AG09319 (cell line): ENCODE results near the gene HOXC10.

Source experiments
- DNase-seq: peaks from one replicate; pipeline ENCODE4 v3.0.0-alpha.2; 2010; ENCODE audit warnings: low read depth; ENCODE audit errors: extremely low read depth
- TF ChIP-seq, protein P1 (sequence below): IDR thresholded peaks from 2 replicates; pipeline ENCODE4 v1.5.1; 2011; ENCODE audit warnings: low read depth, mild to moderate bottlenecking, inconsistent platforms, low read length, moderate library complexity

The HOXC10 gene

DNA sequence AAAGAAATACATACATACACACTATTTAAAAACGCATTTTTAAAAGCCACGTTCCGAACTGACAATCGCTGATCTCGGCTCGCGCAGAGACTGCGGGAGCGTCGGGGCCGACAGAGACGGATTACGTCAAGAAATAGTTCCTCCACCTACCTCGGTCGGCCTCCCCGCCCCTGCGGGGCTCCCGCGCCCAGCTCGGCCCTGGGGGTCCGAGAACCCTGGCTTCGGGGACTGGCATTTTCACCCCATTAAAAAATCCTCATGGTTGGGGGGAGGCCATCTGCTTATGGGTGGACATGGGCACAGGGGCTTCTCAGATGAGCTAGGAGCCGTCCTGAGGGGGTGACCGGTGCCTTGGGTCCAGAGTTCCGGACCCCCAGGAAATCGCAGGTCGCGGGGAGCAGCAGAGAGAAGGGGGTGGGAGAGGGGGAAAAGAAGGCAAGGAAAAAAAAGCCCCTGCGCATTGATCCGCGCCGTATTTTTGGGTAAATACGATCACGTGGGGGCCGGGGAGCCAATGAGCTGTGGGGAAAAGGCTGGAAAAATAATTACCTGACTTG lies 14.7 kb downstream of the HOXC10 start:
- no peak for DNase-seq
- TF ChIP-seq, protein P1, sequence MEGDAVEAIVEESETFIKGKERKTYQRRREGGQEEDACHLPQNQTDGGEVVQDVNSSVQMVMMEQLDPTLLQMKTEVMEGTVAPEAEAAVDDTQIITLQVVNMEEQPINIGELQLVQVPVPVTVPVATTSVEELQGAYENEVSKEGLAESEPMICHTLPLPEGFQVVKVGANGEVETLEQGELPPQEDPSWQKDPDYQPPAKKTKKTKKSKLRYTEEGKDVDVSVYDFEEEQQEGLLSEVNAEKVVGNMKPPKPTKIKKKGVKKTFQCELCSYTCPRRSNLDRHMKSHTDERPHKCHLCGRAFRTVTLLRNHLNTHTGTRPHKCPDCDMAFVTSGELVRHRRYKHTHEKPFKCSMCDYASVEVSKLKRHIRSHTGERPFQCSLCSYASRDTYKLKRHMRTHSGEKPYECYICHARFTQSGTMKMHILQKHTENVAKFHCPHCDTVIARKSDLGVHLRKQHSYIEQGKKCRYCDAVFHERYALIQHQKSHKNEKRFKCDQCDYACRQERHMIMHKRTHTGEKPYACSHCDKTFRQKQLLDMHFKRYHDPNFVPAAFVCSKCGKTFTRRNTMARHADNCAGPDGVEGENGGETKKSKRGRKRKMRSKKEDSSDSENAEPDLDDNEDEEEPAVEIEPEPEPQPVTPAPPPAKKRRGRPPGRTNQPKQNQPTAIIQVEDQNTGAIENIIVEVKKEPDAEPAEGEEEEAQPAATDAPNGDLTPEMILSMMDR, result no peak

DNA sequence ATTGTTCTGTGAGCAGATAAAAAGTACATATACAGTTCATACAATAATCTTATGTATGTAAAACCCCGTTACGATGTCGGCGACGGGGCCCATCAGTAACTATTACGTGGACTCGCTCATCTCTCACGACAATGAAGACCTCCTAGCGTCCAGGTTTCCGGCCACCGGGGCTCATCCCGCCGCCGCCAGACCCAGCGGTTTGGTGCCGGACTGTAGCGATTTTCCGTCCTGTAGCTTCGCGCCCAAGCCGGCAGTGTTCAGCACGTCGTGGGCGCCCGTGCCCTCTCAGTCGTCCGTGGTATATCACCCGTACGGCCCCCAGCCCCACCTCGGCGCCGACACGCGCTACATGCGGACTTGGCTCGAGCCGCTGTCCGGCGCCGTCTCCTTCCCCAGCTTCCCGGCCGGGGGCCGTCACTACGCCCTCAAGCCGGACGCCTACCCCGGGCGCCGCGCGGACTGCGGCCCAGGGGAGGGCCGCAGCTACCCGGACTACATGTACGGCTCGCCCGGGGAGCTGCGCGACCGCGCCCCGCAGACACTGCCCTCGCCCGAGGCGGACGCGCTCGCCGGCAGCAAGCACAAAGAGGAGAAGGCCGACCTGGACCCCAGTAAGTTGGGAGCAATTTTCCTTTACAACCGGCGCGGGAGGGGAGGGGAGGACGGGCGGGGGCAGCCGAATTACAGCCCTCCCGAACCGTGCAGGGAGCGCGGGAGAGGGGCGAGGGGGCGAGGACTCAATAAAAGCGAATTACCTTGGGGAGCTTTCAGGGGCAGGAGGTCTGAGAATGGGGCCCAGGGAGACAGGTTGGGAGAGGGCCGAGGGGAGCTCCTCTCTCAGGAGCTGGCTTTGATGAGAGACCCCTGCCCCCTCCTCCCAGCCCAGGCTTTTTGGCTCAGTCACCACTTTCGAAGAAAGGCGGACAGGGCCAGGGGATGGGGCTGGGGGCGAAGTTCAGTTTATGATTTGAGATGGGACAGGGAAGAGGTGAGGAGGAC lies 15.5 kb downstream of the HOXC10 start, which contains the start of gene HOXC9:
HOXC9 (plus strand) TSS at position 46 of the 999 bp plus-strand sequence; CDS start at position 74, 28 bp downstream.
- TF ChIP-seq, protein P1, result no peak
- DNase-seq, result no peak

DNA sequence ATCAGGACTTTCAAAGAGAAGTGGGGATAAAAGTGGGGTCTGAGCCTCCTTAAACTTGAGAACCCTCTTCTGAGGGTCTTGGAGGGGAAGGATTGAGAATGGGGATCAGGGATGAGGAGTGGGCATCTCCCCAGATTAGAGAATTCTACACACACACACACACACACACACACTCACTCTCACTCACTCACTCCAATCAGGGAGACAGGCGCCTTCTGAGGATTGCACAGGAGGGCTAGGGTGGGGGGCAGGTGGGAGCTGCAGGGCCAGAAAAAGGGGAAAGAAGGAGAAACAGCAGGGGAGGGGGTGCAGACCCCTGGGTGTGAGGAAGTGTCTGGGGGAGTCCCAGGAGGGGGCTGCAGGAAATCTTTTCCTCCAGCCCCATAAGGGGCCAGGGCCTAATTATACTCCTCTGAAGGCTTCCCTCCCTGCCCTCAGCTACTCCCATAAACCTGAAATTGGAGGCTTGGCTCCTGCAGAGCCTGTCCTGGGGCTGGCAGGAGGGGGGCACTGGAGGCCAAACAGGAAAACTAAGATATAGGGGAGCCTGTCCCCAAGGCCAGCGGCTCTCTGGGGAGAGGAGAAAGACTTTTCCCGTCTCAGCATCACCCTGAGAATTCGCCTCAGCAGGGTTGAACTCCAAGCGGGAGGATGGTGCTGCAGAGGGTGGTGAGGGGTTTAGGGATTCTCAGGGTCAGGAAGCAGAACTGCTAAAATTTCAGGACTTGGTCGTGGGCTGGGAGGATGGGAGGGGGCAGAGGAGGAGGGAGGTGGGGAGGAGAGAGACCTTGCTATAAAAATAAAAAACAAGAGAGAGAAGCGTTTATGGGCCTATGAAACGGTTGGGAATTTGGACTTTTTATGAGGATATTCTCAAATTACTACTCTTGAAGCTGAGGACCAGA lies 16.6 kb downstream of the HOXC10 start:
- TF ChIP-seq, protein P1, result no peak
- DNase-seq, result no peak

DNA sequence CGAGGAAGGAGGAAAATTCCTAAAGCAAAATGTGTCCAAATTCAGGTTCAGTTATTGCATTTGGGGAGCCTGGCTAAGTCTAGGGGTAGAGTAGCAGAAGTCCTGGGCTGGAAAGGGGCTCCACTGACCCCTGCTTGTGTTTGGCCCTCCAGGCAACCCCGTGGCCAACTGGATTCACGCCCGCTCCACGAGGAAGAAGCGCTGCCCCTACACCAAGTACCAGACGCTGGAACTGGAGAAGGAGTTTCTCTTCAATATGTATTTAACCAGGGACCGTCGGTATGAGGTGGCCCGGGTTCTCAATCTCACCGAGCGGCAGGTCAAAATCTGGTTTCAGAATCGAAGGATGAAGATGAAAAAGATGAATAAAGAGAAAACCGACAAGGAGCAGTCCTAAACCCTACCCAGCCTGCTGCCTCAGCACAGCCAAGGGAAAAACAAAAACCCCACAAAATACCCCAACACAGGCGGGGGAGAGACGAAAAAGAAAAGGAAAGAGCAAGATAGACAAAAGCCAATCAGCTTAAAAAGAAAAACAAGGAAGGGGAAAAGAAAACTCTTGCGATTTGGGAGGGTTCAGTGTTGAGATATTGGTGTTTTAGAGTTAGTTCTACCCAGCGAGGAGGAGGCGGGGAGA lies 17.4 kb downstream of the HOXC10 start:
- TF ChIP-seq, protein P1, result no peak
- no peak for DNase-seq

DNA sequence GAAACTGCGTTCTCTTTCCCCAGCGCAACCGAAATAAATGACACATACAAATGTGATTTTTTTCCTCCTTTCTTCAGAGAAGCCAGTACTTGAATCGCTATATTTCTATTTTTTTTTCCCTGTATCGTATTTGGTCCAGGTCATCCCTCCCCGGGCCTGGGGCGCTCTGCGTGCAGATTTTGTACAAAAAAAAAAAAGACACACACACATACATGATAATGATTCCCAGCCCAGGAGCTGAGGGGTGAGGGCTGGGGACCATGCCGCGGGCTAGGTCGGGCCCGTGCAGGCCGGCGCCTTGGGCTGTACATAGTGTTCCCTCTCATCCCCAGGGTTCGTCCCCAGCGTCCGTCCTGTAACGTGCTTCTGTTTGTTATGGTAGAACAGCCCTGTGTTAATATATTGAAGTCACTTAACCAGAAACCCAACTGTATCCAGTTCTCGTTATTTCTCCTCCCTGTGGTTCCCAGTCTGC lies 18.0 kb downstream of the HOXC10 start:
- TF ChIP-seq, protein P1, result no peak
- no peak for DNase-seq

DNA sequence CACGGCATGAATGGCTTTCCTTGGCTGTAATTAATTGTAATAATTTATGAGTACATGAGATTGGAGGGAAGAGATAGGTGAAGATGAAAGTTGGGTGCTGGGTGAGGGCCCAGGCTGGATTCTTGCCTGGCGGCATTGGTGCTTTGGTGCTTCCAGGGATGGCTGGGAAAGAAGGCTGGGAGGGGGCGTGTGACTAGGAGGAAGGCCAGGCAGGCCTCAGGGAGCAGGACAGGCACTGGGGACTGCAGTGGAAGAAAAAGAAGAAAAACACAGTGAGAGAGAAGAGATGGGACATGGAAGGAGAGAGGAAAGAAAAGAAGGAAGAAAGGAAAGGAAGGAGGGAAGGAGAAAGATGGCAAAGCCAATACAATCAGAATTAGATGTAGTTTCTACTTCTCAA lies 18.7 kb downstream of the HOXC10 start:
- DNase-seq, result no peak
- TF ChIP-seq, protein P1, result no peak
